ENCODE measurements around the gene RTF1. TPM values are rescaled to one million over a fixed set of nuclear protein-coding genes. Genes with fewer than 3 reads are reported as not detected.

Gene RTF1
- total and polyA plus RNA-seq, 5 experiments from 2014 or later, result 17.1 to 36.3 (median 21.7) TPM

DNA sequence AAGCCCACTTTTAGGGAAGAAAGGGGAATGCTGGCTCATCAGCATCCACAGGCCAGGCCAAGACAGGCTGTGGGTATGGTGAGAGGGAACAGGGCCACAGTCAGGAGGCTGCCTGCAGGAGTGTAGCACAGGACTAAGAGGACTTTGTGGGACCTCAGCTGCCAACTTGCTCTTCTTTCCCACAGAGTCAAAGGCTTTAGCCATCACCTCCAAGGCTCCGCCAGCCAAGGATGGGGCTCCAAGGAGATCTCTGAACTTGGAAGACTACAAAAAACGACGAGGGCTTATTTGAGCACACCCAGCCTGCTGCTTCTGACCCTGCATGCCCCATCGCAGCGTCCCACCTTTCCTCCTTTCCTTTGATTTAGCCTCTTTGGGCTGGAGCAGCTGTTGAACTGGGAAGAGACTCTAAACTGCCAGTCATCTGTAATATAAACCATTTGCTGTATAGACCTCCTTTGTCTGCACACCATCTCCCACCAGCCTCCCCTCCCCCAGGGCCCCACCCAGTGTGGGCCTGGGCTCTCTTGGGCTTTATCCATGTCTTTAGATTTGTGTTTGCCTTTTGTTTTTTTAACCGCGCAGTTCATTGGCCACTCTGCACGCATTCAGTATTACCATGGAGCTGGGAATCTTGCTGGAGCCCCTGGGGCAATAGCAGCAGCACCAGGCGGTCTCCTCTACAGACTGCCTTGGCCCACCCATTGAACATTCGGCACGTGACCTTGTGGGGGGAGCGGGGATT lies 63.7 kb downstream of the RTF1 start:
- H3K36me3 Mint-ChIP-seq, result peaks cover 5 to 61% (median 25%) of the 10 kb centered on the region in 3 donors
- peak overlapping the region in 6 of 10 donors; percentile 7 to 61 (median 32) for H3K27ac Mint-ChIP-seq
- POLR2A ChIA-PET, result interaction anchor here (1.0 to 1.4 kb wide), 2 partner anchors 13 to 66 kb away, joined by 3 to 5 read pairs; no protein-coding TSS in a partner anchor
- peaks cover 0 to 19% (median 18%) of the 10 kb centered on the region in 4 donors for H3K4me1 Mint-ChIP-seq
- DNase-seq, result peak in 1 of 10 donors; percentile 48
- H3K9me3 Mint-ChIP-seq, result no peaks in the 10 kb centered on the region
- no peak overlapping the region for H3K4me3 Mint-ChIP-seq
- H3K27me3 Mint-ChIP-seq, result no peaks in the 10 kb centered on the region
- ATAC-seq, result no peak

DNA sequence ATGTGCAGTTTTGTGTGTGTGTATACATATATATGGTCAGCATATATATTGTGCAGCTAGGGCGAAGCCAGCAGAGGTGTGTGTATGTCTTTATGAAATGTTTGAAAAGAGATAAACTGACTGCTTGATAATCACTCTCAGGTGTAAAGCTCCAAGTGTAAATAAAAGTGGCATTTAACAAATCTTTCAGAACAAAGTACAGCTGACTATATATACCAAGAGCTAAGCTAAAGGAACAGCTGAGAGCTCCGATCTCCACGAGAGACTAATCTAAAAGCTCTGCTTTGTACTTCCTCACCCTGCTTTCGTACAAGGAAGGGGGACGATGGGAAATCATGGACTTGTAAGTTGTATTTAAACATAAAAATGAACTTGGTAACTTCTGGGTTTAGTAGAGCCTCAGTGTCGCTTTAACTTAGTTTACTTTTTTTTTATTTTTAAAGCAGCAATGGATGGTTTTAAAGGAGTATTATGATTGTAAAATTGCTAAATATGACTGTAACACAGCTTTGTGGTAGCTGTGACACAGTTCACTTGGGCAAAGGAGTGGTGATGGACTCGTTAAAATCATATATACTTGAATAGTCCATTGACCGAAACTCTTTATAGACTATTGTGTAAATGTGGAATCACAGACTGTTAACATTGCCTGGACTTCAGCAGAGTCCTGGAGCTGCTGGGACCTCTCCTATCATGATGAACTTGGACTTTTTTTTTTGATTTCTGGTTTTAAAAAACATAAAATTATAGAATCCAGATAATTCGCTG lies 65.4 kb downstream of the RTF1 start:
- Mint-ChIP-seq H3K4me3 (peak overlapping the region in 2 of 10 donors; percentile 38 to 83), H3K27ac (peak overlapping the region in 8 of 10 donors; percentile 24 to 90 (median 80)), H3K9me3 (no peaks in the 10 kb centered on the region), H3K4me1 (peaks cover 0 to 19% (median 18%) of the 10 kb centered on the region in 4 donors), H3K27me3 (no peaks in the 10 kb centered on the region), H3K36me3 (peaks cover 0 to 44% (median 13%) of the 10 kb centered on the region in 3 donors)
- POLR2A ChIA-PET, result interaction anchor here (0.6 to 1.8 kb wide), 3 partner anchors 20 to 558 kb away, joined by 3 to 5 read pairs (median 3); partner anchors contain the start of gene RPAP1
- ATAC-seq (no peak), DNase-seq (no peak)

DNA sequence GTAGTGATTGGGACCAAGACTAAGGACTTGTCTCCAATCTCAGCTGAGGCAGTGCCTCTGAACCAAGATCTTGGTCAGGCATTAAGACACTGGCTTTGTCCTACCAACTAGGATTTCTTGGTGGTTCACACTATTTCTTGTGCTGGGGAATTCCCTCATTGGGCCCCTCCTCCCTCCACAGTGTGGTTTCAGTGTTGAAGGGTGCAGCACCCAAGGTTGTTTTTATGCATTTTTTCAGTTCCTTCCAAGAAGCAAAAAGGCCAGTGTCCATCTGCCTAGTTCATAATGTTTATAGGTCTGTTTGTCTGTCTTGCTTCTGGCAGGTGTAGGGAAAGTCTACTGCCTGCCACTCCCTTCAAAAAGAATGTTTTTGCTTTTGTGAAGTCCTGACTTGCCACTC lies 66.2 kb downstream of the RTF1 start:
- Mint-ChIP-seq H3K4me1 (peaks cover 1 to 23% (median 22%) of the 10 kb centered on the region in 4 donors), H3K27ac (peak overlapping the region; percentile 24 to 90 (median 80)), H3K9me3 (no peaks in the 10 kb centered on the region), H3K36me3 (peaks cover 0 to 37% (median 13%) of the 10 kb centered on the region in 3 donors), H3K27me3 (peaks cover 0 to 4% (median 0%) of the 10 kb centered on the region in 5 donors), H3K4me3 (peak overlapping the region; percentile 51 to 83 (median 68))
- ATAC-seq (peak; percentile 88 to 92), DNase-seq (peak in 2 of 10 donors; percentile 38 to 47)
- POLR2A ChIA-PET, result interaction anchor here (1.8 kb wide), 1 partner anchor 61 kb away, joined by 5 read pairs; the partner anchor contains the start of gene RPAP1

DNA sequence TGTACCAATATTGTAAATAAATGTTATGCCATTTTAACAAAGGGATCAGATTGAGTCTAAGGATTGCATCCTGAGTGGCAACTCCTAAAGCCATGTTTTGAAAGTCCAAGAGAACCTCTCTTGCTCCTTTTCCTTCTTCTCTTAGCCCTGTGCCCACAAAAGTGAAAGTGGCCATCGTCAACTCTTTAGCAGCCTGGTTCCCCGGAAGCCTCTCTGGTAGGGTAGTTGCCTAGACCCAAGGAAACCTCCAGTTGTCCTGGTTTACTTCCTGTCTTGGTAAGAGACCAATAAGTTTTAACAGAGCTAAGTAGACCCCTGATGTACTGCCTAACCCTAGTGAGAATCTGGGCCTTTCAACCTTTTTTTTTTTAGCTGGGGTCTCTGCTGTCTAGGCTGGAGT lies 66.6 kb downstream of the RTF1 start:
- POLR2A ChIA-PET, result interaction anchor here (0.6 to 1.8 kb wide), 3 partner anchors 18 to 61 kb away, joined by 3 to 6 read pairs (median 5); partner anchors contain the start of gene RPAP1
- Mint-ChIP-seq H3K36me3 (peaks cover 0 to 34% (median 13%) of the 10 kb centered on the region in 3 donors), H3K9me3 (no peaks in the 10 kb centered on the region), H3K27me3 (peaks cover 0 to 4% (median 0%) of the 10 kb centered on the region in 5 donors), H3K4me1 (peaks cover 1 to 23% (median 22%) of the 10 kb centered on the region in 4 donors), H3K27ac (peak overlapping the region; percentile 24 to 90 (median 80)), H3K4me3 (peak overlapping the region; percentile 51 to 83 (median 68))
- DNase-seq (peak in 2 of 10 donors; percentile 19 to 51), ATAC-seq (peak; percentile 79 to 80)

DNA sequence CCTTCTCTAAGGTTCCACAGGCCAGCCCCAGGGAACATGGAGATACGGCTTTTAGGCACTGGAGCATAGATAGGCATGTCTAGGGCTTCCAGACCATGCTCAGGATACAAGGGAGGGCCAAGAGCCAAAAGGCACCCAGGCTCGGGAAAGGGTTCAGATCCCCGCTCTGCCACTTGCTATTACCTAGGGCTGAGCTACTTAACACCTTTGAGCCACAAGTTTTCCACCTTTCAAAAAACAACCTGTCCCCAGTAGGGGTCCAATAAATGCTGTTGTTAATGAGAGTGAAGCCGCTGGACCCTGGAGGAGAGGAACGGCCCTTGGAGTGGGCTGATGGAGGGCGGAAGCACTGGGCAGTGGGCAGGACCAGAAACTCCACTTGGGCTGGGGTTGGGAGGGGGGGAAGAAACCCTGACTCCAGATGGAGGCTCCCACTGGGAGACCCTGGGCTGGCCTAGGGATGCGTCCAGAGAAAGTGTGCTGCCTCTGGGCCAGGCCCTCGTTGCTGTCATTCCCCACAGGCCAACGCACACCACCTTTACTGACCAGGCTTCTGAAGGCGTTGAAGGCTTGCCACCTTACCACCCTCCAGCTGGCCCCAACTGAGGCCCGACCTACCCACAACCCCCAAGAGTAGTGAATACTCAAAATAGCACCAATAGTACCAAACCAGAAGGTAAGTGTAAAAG lies 68.2 kb downstream of the RTF1 start:
- ATAC-seq, result no peak
- Mint-ChIP-seq H3K36me3 (peaks cover 0 to 19% (median 7%) of the 10 kb centered on the region in 3 donors), H3K4me1 (peaks cover 1 to 24% (median 22%) of the 10 kb centered on the region in 4 donors), H3K27ac (peak overlapping the region in 2 of 10 donors; percentile 19 to 84), H3K27me3 (peaks cover 0 to 4% (median 0%) of the 10 kb centered on the region in 5 donors), H3K9me3 (no peaks in the 10 kb centered on the region), H3K4me3 (no peak overlapping the region)
- POLR2A ChIA-PET, result interaction anchor here (1.1 to 1.3 kb wide), 2 partner anchors 16 to 59 kb away, joined by 3 to 6 read pairs; partner anchors contain the start of gene RPAP1
- DNase-seq, result peak in 1 of 10 donors; percentile 49

DNA sequence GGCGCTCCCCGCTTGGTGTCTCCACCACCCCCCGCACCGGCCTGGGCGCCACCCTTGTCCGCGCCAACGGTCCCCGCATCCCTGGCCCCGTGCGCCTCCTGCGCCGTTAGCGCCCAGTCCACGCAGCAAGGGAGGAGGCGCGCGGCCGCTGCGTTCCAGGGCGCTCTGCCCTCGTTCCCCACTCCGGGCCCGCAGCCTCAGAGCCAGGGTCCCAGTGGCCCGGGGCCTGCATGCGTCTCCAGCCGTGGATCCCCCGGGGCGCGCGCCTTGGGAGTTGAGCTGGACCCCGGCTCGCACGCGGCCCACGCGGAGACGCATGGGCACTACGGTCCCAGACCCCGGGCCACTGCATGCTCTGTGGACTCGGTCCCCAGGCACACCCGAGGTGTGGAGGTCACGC lies 69.4 kb downstream of the RTF1 start:
- peaks cover 2 to 10% (median 3%) of the 10 kb centered on the region in 5 donors for H3K27me3 Mint-ChIP-seq
- no peak overlapping the region for H3K4me3 Mint-ChIP-seq
- H3K4me1 Mint-ChIP-seq, result peaks cover 1 to 28% (median 26%) of the 10 kb centered on the region in 4 donors
- H3K27ac Mint-ChIP-seq, result no peak overlapping the region
- POLR2A ChIA-PET, result no interaction called here
- H3K36me3 Mint-ChIP-seq, result peaks cover 0 to 8% (median 7%) of the 10 kb centered on the region in 3 donors
- DNase-seq (peak in 1 of 10 donors; percentile 10), ATAC-seq (no peak)
- no peaks in the 10 kb centered on the region for H3K9me3 Mint-ChIP-seq

DNA sequence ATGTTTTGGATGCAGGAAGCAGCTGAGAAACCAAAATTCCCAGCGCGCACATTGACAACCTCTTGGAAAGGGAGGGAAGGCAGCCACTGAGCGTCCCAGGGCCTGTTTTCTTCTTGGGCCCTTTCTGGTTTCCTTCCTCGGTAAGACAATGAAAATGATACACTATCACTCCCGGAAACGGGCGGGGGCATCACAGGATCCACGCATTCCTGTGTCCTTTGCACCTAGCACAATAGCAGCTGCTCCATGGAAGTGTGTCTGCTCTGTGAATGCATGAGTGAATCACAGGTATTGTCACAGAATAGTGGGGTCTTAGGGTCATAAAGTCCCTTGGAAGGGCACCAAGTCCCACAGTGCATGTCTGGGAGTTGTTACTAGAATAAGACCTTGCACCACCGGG lies 70.5 kb downstream of the RTF1 start:
- DNase-seq (peak in 1 of 10 donors; percentile 26), ATAC-seq (no peak)
- Mint-ChIP-seq H3K27ac (no peak overlapping the region), H3K4me3 (no peak overlapping the region), H3K9me3 (no peaks in the 10 kb centered on the region), H3K36me3 (no peaks in the 10 kb centered on the region), H3K4me1 (peaks cover 4 to 35% (median 29%) of the 10 kb centered on the region in 4 donors), H3K27me3 (peaks cover 10 to 18% (median 13%) of the 10 kb centered on the region in 5 donors)
- POLR2A ChIA-PET, result no interaction called here

DNA sequence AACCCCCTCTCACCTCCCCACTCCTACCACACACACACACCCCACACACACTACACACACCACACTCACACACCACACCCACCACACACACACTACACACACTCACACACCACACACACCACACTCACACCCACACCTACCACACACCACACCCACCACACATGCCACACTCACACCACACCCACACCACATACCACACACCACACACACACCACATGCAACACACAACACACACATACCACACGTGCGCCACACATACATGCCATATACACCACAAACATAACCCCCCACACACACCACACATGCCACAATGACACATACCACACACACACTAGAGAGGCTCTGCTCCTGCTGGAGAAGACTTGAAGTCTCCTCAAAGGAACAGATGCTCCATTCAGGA lies 70.9 kb downstream of the RTF1 start:
- ATAC-seq, result no peak
- Mint-ChIP-seq H3K27me3 (peaks cover 10 to 21% (median 18%) of the 10 kb centered on the region in 5 donors), H3K27ac (peak overlapping the region in 2 of 10 donors; percentile 46 to 66), H3K4me1 (peaks cover 5 to 38% (median 29%) of the 10 kb centered on the region in 4 donors), H3K36me3 (no peaks in the 10 kb centered on the region), H3K4me3 (no peak overlapping the region), H3K9me3 (no peaks in the 10 kb centered on the region)
- no peak for DNase-seq
- POLR2A ChIA-PET, result no interaction called here

DNA sequence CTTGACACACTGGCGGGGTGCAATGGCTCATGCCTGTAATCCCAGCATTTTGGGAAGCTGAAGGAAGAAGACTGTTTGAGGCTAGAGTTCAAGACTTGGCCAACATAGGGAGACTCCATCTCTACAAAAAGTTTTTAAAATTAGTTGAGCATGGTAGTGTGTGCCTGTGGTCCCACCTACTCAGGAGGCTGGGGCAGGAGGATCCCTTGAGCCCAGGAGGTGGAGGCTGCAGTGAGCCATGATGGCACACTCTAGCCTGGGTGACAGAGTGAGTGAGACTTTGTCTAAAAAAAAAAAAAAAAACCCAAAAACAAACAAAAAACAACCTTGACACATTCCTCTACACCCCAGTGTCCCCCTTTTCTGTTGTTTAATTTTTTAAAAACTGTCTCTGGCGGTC lies 72.7 kb downstream of the RTF1 start:
- peak in 1 of 10 donors; percentile 46 for DNase-seq
- POLR2A ChIA-PET, result no interaction called here
- ATAC-seq, result no peak
- Mint-ChIP-seq H3K27me3 (peaks cover 10 to 25% (median 18%) of the 10 kb centered on the region in 5 donors), H3K4me1 (peaks cover 7 to 27% (median 17%) of the 10 kb centered on the region in 4 donors), H3K27ac (no peak overlapping the region), H3K9me3 (no peaks in the 10 kb centered on the region), H3K4me3 (no peak overlapping the region), H3K36me3 (no peaks in the 10 kb centered on the region)

DNA sequence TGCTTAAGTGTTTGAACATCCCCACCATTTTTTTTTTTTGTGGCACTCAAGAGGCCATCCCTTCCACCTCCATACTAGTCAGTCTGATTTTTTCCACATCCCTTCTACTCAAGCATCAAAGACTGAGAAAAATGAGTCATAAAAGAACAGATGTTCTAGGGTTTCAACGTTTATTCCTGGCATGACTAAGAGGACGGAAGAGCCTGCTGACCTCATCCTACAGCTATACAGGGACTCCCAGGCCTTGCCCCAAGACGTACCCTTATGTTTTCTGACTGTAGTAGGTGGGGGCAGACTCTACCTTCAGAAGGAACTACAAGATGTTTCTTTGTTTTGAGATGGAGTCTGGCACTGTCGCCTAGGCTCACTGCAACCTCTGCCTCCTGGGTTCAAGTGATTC lies 73.5 kb downstream of the RTF1 start:
- POLR2A ChIA-PET, result no interaction called here
- Mint-ChIP-seq H3K36me3 (no peaks in the 10 kb centered on the region), H3K4me1 (peaks cover 7 to 27% (median 18%) of the 10 kb centered on the region in 4 donors), H3K4me3 (peak overlapping the region in 1 of 10 donors; percentile 5), H3K9me3 (no peaks in the 10 kb centered on the region), H3K27ac (peak overlapping the region in 2 of 10 donors; percentile 21 to 32), H3K27me3 (peaks cover 10 to 30% (median 18%) of the 10 kb centered on the region in 5 donors)
- ATAC-seq (no peak), DNase-seq (no peak)

DNA sequence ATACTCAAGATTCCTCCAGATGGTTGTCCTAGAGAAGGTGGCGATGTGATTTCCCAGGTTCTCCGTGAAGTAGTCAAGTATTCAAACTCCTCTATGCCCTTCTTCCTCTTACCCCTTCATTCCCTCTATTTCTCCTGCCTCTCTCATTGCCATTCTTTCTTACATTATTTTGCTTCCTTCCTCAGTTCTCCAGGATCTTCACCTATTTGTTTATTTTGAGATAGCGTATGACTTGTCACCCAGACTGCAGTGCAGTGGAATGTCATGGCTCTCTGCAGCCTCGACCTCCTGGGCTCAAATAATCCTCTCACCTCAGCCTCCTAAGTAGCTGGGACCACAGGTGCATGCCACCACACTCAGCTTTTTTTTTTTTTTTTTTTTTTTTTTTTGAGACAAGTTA lies 75.0 kb downstream of the RTF1 start:
- POLR2A ChIA-PET, result interaction anchor here (0.6 kb wide), 1 partner anchor 52 kb away, joined by 3 read pairs; the partner anchor contains the start of gene RPAP1
- Mint-ChIP-seq H3K4me1 (peaks cover 7 to 27% (median 18%) of the 10 kb centered on the region in 4 donors), H3K27ac (peak overlapping the region in 1 of 10 donors; percentile 46), H3K36me3 (no peaks in the 10 kb centered on the region), H3K4me3 (peak overlapping the region in 2 of 10 donors; percentile 0 to 59), H3K27me3 (peaks cover 14 to 41% (median 24%) of the 10 kb centered on the region in 5 donors), H3K9me3 (no peaks in the 10 kb centered on the region)
- DNase-seq (no peak), ATAC-seq (no peak)

All from naive thymus-derived CD8-positive, alpha-beta T cell (primary cell).